HT1080 (cell line): Measurements from ENCODE around the gene HIPK2. TPM values are rescaled to one million over a fixed set of nuclear protein-coding genes. Genes with fewer than 3 reads are reported as not detected.

Experiments used
- DNase-seq: peaks from one replicate; pipeline ENCODE4 v3.0.0-alpha.2; 2015; ENCODE audit warnings: low read depth
- total RNA-seq: library from RNA; depleted of rRNA; stranded (reverse); fragments of >200 nt; shearing (Covaris generic); gene quantifications from 2 replicates; pipeline ENCODE4 v1.2.3, GENCODE V29; 2014

The HIPK2 gene
- total RNA-seq, 1 experiment from 2014 or later = 20.0 TPM

DNA sequence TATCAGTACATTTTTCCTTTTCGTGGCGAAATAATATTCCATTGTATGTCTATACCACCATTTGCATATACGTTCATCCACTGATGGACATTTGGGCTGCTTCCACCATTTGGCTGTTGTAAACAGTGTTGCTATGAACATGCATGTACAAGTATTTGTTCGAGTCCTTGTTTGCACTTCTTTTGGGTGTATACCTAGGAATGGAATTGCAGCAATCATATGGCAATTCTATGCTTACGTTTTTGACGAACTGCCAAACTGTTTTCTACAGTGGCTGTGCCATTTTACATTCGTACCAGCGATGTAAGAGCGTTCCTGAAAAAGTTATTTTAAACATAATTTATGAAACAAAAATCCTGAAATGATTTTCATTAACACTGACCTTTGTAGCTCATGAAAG, 79.5 kb downstream of the HIPK2 start:
- DNase-seq = no peak

DNA sequence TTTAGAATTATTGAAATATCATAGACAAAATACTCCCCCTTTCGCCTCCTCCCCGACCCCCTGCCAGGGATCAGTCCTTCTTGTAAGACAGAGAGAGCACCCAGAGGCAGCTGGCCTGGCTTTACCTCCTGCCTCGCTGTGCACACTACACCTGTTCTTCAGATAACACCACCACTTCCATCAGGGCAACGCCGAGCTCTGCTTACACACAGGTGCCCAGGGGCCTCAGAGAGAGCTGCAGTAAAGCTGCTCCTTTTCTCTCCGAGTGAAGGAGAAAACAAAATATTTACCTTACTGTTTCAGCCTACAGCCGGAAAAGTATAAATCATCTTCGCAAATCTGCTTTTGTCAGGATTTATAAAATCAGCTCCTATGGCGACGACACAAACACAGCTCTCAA, 80.7 kb downstream of the HIPK2 start:
- no peak for DNase-seq

DNA sequence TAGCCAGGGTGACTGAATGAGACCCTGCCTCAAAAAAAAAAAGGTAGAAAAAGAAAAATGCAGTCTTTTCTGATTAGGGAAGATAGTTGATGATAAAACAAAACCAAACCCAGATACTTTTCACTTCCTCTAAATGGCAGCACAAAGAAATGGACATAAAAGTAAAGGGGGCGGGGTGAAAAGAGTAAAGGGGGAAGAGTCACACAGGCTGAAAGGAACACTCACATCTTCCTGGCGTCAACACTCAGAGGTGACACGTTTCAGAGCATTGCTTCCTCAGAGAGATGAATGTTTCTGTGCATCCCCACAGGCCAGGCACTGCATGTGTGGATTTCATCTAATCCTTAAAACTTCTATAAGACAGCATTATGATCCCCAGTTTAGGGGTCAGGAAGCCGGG, 81.2 kb downstream of the HIPK2 start:
- no peak for DNase-seq

DNA sequence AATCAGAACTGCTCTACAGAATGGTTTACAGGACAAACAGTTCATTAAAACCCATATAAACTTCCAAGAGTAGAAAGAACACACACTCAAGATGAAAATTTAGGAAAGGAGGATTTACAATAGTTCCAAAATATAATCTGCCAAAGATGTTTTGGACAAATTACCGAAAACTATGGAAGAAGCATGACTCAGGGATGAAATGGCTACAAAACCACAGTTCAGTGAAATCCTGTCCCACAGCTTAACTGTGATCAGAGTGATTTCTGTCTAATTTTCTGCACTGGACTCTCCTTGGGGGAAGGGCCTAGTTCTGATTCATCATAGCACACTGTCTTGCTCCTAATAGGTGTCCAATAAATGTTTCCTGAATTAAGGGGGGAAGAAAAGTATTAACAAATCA, 82.2 kb downstream of the HIPK2 start:
- DNase-seq = no peak

DNA sequence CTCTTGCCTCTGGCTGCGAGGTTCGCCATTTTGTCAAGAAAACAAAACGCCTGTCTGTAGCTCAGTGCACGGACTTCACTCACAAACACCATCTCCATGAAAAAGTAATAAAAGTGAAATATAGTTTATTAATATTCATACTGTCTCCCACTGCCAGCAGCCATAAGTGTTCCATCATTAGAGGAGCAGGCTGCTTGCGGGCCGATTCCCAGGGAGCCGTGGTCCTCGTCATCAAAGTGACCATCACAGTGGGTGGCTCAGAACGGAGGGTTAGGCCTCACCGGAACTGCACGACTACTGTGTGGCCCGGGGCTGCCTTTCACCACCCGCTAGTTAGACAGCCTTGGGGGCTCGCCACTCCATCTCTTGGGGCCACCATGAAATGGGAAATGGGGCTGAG, 82.7 kb downstream of the HIPK2 start:
- no peak for DNase-seq

DNA sequence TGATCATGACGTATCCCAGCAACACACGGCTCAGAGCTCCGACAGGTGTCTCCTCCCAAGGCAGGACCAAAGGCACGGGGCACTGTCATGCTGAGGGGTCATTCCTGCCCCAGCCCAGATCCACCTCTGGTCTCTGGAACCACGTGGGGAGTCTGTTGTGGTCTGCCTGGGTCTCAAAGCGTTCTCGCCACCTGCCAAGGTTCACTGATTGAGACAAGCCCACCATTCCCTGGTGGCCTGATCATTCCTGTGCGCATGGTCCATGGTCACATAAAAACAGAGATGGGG, 83.5 kb downstream of the HIPK2 start:
- no peak for DNase-seq

DNA sequence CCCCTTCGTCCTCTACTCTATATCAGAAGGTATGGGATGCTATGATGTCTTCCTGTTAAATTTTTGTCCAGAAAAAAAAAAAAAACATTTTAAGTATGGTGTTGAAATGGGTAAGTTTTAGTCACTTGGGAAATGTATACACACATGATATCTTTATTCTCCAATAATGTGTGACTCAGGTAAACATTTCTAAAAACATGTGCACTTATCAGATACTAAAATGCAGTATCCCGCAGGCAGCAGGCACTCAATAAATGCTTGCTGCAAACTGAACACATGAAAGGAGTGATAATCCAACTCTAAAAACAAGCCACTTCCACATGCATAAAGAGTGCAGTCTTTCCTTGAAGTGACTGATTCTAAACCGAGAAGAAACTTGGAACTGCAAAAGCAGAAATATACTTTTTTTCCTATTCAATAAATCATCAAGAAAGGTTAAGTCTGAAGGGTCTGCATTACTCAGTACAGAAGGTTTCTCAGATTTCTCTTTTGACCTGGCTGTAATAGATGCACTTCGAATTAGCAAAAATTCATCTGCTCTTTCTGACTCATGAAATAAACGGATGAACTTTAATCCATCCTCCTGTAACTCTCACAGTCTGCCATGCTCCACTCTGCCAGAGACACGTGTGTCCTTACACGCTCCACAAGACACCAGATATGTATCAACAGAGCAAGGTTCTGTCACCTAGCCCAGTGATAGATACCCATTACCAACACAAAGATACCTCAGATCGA, 84.0 kb downstream of the HIPK2 start:
- DNase-seq = no peak

DNA sequence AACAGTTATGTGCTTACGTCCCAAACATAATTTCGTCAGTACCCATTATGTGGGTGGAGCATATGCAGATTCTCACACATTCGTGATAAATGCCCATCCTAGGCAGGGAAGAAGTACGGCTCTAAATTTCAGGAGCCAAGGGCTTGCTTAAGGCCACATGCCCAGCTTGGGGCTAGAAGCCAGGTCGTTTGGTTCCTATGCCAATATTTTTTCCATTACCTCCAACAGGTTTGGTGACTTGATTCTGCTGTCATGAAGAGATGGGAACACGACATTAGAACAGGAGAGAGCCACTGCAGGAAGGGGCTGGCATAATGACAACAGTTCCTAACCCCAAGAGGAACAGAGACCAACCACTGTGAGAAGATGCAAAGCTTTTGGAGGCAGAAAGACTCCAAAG, 85.1 kb downstream of the HIPK2 start:
- DNase-seq = no peak

DNA sequence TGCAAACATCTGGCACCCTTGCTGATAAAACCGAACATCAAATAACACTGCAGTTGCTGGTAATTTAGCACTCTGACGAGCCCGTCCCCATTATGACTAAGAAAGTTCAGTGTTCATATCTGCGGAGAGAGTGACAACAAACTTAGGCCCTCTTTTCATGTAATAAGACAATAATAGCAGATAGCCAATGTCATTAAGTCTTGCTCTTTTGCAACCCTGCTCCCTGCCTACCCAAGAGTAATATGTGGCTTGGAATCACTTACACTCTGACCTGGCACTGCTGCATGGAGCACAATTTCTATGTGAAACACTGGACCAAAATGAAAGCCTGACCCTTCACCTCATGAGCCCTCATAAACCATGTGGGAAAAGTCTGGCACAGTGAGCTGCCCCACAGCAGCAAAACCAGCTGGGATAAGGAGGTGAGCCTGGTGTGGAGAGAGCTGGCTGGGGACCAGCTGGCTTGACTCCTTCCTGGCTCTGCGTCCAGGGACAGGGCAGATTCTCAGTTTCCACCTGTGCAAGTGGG, 86.5 kb downstream of the HIPK2 start:
- DNase-seq = no peak

DNA sequence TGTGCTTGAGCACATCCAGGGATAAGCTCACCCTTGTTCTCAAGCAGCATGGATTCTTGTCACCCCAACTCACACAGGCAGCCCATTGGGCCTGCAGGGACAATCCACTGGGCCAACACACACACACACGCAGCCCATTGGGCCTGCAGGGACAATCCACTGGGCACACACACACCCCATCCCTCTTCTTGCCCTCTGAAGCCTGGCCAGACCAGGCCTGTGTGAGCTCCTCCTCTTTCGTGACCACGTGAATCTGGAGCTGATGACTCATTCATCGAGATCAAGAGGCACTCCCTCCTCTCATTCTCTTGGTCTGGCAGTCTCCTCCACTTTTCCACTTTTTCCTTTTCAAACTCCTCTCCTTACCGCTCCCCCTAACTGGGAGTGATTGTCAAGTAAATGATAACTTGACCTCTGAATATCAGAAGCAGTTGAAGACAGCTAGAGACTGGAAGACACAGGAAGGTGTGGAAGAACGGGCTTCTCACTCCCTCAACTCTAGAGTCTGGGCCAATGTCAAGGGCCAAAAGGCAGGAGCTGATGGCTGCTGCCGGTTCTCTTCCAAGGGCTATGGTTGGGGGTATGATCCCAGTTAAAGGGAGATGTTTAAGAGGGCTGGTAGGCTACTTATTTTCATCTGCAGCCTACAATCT, 89.7 kb downstream of the HIPK2 start:
- peak; percentile 72 for DNase-seq

DNA sequence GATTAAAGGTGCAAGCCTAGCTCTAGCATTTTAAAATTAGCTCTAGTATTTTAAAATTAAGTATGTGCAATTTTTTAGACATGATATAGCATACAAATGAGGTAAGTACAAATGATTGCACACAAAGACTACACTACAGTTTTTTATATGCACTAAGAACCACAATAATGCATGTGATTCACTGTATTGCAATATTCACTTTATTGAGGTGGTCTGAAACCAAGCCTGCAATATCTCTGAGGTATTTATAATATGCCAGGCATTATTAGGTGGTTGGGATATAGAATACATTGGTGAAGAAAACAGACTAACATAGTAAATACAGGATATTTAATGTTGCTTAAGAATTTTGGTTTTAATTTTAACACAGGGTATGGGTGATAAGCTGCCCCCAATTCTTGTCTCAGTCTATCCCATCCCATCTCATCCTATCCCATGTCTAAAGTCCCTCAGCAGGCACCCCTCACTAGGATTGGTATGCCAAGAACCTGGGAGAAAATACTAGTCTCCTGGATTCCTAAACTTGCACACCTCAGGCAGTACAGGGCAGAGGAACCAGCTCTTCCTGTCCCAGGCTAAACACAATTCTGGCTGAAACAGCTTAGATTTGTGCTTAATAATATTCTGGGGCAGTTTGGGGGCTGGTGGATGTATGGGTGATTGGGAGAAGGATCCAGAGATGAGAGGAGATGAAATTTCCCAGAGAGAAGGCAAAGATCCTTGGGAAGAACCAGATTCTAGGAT, 90.4 kb downstream of the HIPK2 start:
- no peak for DNase-seq

DNA sequence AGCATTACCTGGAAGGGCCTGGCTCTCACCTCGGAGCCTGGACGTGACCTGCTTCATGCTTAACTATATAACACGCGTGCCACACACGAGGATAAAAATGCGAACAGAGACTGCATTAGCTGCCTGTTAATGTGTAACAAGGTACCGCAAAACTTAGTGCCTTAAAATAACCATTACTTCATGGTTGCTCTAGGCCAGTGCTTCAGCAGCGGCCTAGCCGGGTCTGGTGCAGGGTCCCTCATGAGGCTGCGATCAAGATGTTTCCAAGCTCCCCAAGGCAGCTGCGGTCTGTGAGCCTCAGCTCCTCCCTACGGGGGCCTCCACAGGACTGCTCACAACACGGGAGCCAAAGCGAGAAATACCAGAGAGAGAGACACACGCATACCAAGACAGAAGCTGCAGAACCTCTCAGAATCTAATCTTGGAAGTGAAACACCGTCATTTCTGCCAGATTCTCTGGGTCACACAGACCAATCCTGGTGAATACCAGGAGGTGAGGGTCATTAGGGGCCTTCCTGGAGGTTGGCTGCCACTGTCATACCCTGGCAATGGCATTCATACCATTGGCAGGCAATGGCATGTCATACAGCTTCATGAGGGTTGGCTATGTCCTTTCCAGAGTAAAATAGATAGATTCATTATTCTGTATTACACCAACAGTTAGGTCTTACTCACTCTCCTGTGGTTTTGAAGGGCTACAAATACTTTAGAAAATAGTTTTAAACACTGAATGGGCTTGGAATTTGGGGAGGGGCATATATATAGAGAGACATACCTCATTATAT, 94.5 kb downstream of the HIPK2 start:
- DNase-seq = peak; percentile 60

DNA sequence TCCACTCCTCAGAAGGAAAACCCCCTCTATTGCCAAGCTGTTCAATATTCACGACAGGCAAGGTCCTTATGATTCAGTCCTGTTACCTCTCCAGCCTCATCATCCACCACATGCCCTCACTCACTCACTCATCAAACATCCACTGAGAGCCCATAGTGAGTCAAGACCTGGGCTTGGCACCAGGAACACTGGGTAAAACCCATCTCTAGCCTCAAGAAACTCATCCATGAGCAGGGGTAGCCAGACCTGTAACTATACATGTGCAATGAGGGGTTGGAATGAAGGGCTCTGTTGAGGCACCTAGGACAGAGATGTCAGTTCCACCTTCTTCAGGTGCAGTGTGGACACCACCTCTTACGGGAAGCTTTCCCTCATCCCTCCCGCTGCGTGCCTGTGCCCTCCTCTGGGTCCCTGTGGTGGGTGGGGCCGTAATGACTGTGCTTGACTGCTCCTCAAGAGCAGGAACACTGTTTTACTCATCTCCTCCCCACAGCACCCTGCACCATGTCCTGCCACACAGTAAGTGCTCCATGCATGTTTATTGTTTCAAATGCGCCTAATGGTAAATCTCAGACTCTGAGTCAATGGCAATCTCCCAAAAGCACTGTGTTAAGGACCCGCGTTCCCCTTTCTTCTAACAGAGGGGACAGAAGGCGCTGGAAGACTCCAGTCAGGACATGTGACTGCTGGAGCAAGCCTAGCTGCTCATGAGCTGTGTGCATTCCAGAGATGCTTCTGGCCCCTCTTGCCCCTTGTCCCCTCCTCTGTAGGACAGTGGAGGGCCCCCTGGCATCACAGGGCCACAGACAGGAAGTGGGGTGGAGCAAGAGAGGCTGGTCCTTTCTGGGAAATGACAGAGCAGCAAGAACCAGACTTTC, 95.4 kb downstream of the HIPK2 start:
- peak; percentile 93 for DNase-seq

DNA sequence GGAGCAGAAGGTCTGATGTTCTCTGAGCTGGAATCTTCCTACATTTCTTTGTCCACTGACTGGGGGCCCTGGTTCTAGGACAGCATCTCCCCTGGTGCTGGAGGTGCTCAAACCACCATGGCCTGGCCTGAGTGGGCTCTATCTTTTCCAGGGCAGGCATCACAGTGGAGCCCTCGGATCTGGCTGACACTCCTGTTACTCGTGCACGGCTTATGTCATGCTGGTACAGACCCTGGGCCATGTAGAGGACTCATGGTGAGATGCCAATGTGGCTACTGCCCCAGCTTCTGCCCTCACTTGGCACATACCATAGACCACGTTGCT, 96.0 kb downstream of the HIPK2 start:
- DNase-seq = no peak

DNA sequence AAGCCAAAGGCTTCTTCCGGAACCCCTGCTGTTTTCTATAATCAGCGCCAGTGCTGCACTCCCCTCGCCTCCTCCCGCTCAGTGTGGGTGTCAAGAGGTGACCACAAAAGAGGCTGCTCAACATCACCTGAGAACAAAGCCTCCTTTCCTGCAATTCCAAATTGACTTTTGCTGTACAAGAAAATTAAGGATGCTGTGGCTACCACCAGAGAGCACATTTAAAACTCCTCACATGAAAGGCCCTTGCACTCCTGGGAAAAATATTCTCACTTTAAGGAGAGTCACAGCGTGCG, 96.4 kb downstream of the HIPK2 start:
- DNase-seq = peak; percentile 58

DNA sequence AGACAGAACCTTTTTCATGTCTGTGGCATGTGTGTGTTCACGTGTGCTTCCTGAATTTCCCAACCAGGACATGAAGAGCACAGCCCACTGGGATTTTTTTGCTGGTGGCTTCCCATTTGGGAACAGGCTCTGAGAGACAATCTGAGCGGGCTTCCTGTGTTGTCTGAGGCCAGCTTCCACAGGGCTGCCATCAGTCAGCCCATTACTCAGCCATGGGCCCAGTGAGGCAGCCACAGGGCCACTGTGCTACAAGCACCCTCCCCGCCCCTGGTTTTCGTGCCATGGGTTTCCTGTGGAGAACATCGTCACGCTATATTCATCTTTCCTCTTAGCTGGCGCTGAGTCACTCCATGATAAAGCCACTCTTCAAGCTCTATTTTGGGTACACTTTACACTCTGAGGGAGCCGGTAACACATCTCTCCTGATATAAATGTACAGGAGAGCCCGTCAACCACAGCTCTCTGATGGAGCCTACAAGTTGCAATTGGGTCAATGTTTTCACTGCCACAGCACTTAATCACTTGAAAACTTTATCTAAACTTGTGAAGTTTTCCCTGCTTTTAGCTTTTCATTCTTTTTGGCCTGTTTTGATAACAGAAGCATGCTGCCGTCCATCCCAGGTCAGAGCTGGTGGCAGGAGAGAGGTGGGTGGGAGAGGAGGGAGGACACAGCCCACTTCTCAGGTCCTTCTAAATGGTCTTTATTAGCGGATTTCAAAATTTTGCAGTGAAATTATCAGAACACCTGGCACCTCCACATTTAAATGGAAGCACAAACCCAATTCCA, 96.9 kb downstream of the HIPK2 start:
- peak; percentile 98 for DNase-seq

DNA sequence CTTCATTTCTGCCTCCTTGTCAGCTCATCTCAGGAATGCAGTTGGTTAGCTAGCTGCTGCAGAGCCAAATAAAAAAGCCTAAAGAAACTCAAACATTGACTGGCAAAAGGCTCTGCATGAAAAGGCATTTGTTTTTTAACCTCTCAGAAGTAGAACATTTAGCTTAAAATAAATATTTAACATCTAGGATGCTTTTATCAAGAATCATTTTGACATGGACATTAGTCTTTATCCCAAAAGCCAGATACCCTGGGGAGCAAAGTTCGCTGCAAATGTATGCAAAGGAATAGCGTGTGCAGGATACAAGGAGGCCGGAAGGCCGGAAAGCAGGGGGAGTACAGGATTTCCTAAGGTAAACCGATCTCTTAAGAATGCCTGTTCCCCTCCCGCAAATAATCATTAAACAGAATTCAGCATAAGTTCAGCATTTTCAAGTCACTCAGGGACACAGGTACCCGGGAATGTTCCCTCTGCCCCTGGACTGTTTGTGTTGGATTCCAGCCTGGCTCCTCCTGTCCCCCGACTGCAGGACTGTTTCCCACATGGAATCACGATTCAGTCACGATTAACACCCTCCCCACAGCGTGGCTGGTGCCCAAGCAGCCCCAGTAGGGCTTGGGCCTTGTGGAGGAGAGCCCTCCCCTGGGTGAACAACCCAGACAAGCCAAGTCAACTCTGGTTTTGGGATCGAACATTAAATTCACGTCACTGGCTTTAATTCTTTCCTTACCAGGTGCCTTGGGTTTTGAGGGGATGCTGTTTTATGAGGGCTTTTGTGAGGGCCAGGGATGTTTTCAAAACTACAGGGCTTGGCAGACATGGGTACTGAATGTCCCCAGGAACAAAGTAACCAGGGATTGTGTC, 97.8 kb downstream of the HIPK2 start:
- DNase-seq = peak; percentile 33

DNA sequence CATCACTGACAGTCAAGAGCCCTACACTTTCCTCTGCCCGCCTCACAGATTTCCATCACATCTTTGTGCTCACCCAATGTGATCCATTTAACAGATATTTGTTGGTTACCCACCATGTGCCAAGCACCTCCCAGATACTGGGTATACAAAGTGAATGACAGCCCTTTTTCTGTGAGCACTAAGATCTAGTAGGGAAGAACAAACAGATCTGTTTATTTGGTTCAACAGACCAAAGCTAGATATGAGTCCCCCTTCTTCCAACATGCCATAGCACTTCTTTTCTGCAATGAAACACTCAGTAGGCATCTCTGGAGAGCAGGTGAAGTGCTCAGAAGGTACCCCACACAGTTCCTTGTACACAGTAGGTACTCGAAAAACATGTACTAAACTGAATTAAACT, 101.4 kb downstream of the HIPK2 start:
- no peak for DNase-seq
